GM23248 (cell line): Measurements from ENCODE around the gene LILRB5.

Experiments
- EZH2 ChIP-seq: fragments of 200-600 bp; sonication (generic); IDR thresholded peaks from 2 replicates; pipeline ENCODE4 v1.6.1; 2018; ENCODE audit warnings: antibody characterized with exemption, mild to moderate bottlenecking; ENCODE audit not compliant: insufficient read depth, poor library complexity, severe bottlenecking
- EZH2phosphoT487 ChIP-seq: fragments of 200-600 bp; sonication (generic); IDR thresholded peaks from 2 replicates; pipeline ENCODE4 v1.6.1; 2018; ENCODE audit warnings: antibody characterized with exemption, moderate library complexity, mild to moderate bottlenecking, low read depth; ENCODE audit not compliant: insufficient read depth

- TF ChIP-seq EZH2, result no peak
- TF ChIP-seq EZH2phosphoT487, result no peak
Measured at GRCh38 chr19:54254195-54254906, 2.7 kb downstream of the LILRB5 start.
